Hematopoietic multipotent progenitor cell (in vitro differentiated cells): ENCODE results near the gene KCNE2. TPM values are rescaled to one million over a fixed set of nuclear protein-coding genes. Genes with fewer than 3 reads are reported as not detected.
"Not testable (repeated sequence)": the region's sequence is repeated elsewhere in the genome, so short reads cannot be mapped to it uniquely, and the experiment has no call there.

Source experiments
- DNase-seq, 3 donors: peaks; one replicate each; pipeline ENCODE4 v3.0.0-alpha.2; 2011 to 2015; ENCODE audit warnings: low read depth in 2 of 3, low spot score in 2 of 3
- total RNA-seq: library from RNA; depleted of rRNA; stranded (reverse); fragments of >200 nt; gene quantifications from one replicate; pipeline ENCODE4 v1.2.3, GENCODE V29; 2012

Gene KCNE2
- total RNA-seq, 1 donor, result not detected

- DNase-seq, result not testable (repeated sequence)
These were observed 41.9 kb downstream of the KCNE2 start for GRCh38 chr21:34405686-34406085.

- DNase-seq, result not testable (repeated sequence)
These were observed 42.3 kb downstream of the KCNE2 start for GRCh38 chr21:34406102-34406501.

- DNase-seq, result not testable (repeated sequence)
These were observed 42.9 kb downstream of the KCNE2 start for GRCh38 chr21:34406676-34407075.

- DNase-seq, result not testable (repeated sequence)
These were observed 43.5 kb downstream of the KCNE2 start for GRCh38 chr21:34407294-34407693.

- not testable (repeated sequence) for DNase-seq
These were observed 53.8 kb downstream of the KCNE2 start for GRCh38 chr21:34417448-34418077.

Other genes starting within 250 kb of the KCNE2 start
- 3.5 TPM for gene SMIM11, start 11.5 kb downstream of the KCNE2 start, total RNA-seq
- gene SMIM34, start 59.9 kb downstream of the KCNE2 start, total RNA-seq, result not detected
- gene KCNE1, start 148.2 kb downstream of the KCNE2 start, total RNA-seq, result 0.27 TPM